GM12878 (cell line): ENCODE results near the gene RPL27A. TPM values are rescaled to one million over a fixed set of nuclear protein-coding genes. Genes with fewer than 3 reads are reported as not detected.

Experiments
- ATAC-seq: fragments of 200-7000 bp; cut with Tn5 transposase; 3 replicates; pipeline ENCODE4 v1.9.1; 2020; ENCODE audit warnings: mild to moderate bottlenecking, moderate library complexity
- BruUV-seq: library from RNA; stranded (reverse); fragments of 400-500 nt; replicated peaks from 2 replicates; lab custom pipeline; 2021; lab: Mats Ljungman, UMichigan
- CTCF ChIA-PET: fragments of 300-600 bp; sonication (Branson Sonifier 250); formaldehyde crosslinking; extraction: SDS; loops from one replicate; lab custom pipeline; 2021; ENCODE audit warnings: inconsistent platforms; lab: Yijun Ruan, JAX
- POLR2A ChIA-PET: fragments of 350-600 bp; formaldehyde crosslinking; extraction: SDS; loops from one replicate; lab custom pipeline; 2021; ENCODE audit warnings: inconsistent platforms; lab: Charles Lee
- RAD21 ChIA-PET: fragments of 300-600 bp; sonication (Branson Sonifier 250); formaldehyde crosslinking; loops from one replicate; lab custom pipeline; 2023; ENCODE audit warnings: antibody characterized with exemption; ENCODE audit not compliant: unreplicated experiment; lab: Charles Lee
- SMC1A ChIA-PET: fragments of 300-600 bp; sonication (Branson Sonifier 250); formaldehyde crosslinking; loops from one replicate; lab custom pipeline; 2023; ENCODE audit not compliant: unreplicated experiment, uncharacterized antibody; lab: Charles Lee
- DNase-seq: peaks from one replicate; pipeline ENCODE4 v3.0.0-alpha.2; 2011; ENCODE audit warnings: low read depth, low spot score
- FAIRE-seq: peaks from 3 replicates; lab custom pipeline; 2011; peaks lifted over from hg19 to GRCh38; lab: Jason Lieb, UNC
- H2AFZ ChIP-seq: 2 replicates; pipeline ENCODE4 v1.6.0; 2011; ENCODE audit warnings: low read depth, low read length, control low read depth; ENCODE audit not compliant: control insufficient read depth
- H3K27ac ChIP-seq: 2 replicates; pipeline ENCODE4 v1.5.1; 2011; ENCODE audit warnings: control low read depth; ENCODE audit not compliant: control insufficient read depth, insufficient read depth
- H3K27me3 ChIP-seq, 2 experiments: replicated peaks in 1 of 2; 2 replicates each; pipeline versions ENCODE4 v1.6.0 to v1.6.1; 2011; ENCODE audit warnings: low read length in 1 of 2; ENCODE audit not compliant: control insufficient read depth in 2 of 2, insufficient read depth in 2 of 2
- H3K36me3 ChIP-seq, 2 experiments: 2 replicates each; pipeline ENCODE4 v1.5.1; 2011; ENCODE audit warnings: low read length in 1 of 2; ENCODE audit not compliant: control insufficient read depth in 2 of 2, insufficient read depth in 2 of 2
- H3K4me1 ChIP-seq: 2 replicates; pipeline ENCODE4 v1.6.1; 2011; ENCODE audit warnings: mild to moderate bottlenecking, low read length, moderate library complexity, mixed read lengths; ENCODE audit not compliant: control insufficient read depth, insufficient read depth
- H3K4me2 ChIP-seq: 2 replicates; pipeline ENCODE4 v1.6.0; 2011; ENCODE audit warnings: control low read depth; ENCODE audit not compliant: control insufficient read depth, insufficient read depth
- H3K4me3 ChIP-seq: fragments of 200-600 bp; sonication (generic); 2 replicates; pipeline ENCODE4 v1.5.1; 2016
- H3K79me2 ChIP-seq: 2 replicates; pipeline ENCODE4 v1.6.0; 2011; ENCODE audit warnings: low read length; ENCODE audit not compliant: control insufficient read depth, insufficient read depth
- H3K9ac ChIP-seq: 2 replicates; pipeline ENCODE4 v1.8.0; 2011; ENCODE audit warnings: low read length, control low read depth, mixed read lengths; ENCODE audit not compliant: control insufficient read depth, insufficient read depth
- H3K9me3 ChIP-seq: replicated peaks from 3 replicates; pipeline ENCODE4 v1.5.1; 2011; ENCODE audit warnings: mild to moderate bottlenecking, low read length; ENCODE audit not compliant: control insufficient read depth, insufficient read depth
- H4K20me1 ChIP-seq: 2 replicates; pipeline ENCODE4 v1.6.0; 2011; ENCODE audit not compliant: control insufficient read depth, insufficient read depth
- DPF2 ChIP-seq: fragments of 450-650 bp; IDR thresholded peaks from 2 replicates; pipeline ENCODE4 v1.6.1; 2017; ENCODE audit warnings: mild to moderate bottlenecking
- E2F4 ChIP-seq: IDR thresholded peaks from 2 replicates; pipeline ENCODE4 v1.6.1; 2012; ENCODE audit warnings: low read depth, low read length, improper control_type of control experiment
- E2F8 ChIP-seq: fragments of 450-650 bp; IDR thresholded peaks from 2 replicates; pipeline ENCODE4 v1.6.1; 2018; ENCODE audit warnings: mild to moderate bottlenecking, low read depth, moderate library complexity; ENCODE audit not compliant: partially characterized antibody
- FOS ChIP-seq: IDR thresholded peaks from 3 replicates; pipeline ENCODE4 v1.6.1; 2011; ENCODE audit warnings: borderline replicate concordance; ENCODE audit not compliant: insufficient read length; ENCODE audit errors: extremely low read depth
- FOXM1 ChIP-seq: IDR thresholded peaks from 2 replicates; pipeline ENCODE4 v1.6.1; 2012; ENCODE audit warnings: low read depth, mild to moderate bottlenecking, inconsistent platforms, low read length, moderate library complexity
- IKZF1 ChIP-seq: fragments of 450-650 bp; conservative IDR thresholded peaks from 2 replicates; pipeline ENCODE4 v1.6.1; 2017; ENCODE audit warnings: antibody characterized with exemption, mild to moderate bottlenecking
- IKZF2 ChIP-seq, 2 experiments: fragments of 450-650 bp; IDR thresholded peaks; 2 replicates each; pipeline ENCODE4 v1.6.1; 2017; ENCODE audit warnings: mild to moderate bottlenecking in 2 of 2, moderate library complexity in 2 of 2
- NFXL1 ChIP-seq: fragments of 450-650 bp; IDR thresholded peaks from 2 replicates; pipeline ENCODE4 v1.6.1; 2017; ENCODE audit warnings: antibody characterized with exemption, mild to moderate bottlenecking, borderline replicate concordance
- REST ChIP-seq: IDR thresholded peaks from 2 replicates; pipeline ENCODE4 v1.6.1; 2012; ENCODE audit warnings: mild to moderate bottlenecking, low read depth, low read length
- SMARCA5 ChIP-seq: fragments of 450-650 bp; IDR thresholded peaks from 2 replicates; pipeline ENCODE4 v1.6.1; 2017; ENCODE audit warnings: mild to moderate bottlenecking
- YBX1 ChIP-seq: fragments of 450-650 bp; IDR thresholded peaks from 2 replicates; pipeline ENCODE4 v1.6.1; 2016; ENCODE audit warnings: antibody characterized with exemption
- WGBS: methylation state at CpG from one replicate; pipeline ENCODE4 v1.1.6; 2016; ENCODE audit warnings: low lambda C conversion rate; ENCODE audit not compliant: insufficient replicate concordance, insufficient coverage; ENCODE audit errors: missing lambda C conversion rate; 5-methylcytosine and 5-hydroxymethylcytosine counted together
- in situ Hi-C: fragments of 300-500 bp; cut with MboI; formaldehyde crosslinking; loops from 9 replicates; pipeline ENCODE4 v1.14.3; 2018; ENCODE audit warnings: mixed read lengths
- intact Hi-C: fragments of 100-400 bp; cut with micrococcal nuclease; formaldehyde crosslinking; loops from one replicate; pipeline ENCODE4 v1.14.2; 2022; ENCODE audit not compliant: unreplicated experiment
- polyA plus RNA-seq, 11 experiments: library from polyadenylated mRNA; depleted of rRNA in 4 of 11; unstranded in 6 of 11; stranded (reverse) in 5 of 11; fragments of >200 nt; fragmentation: Nextera tagmentation in 4 of 11; fragmentation: Illumina TruSeq in 1 of 11; extraction: Ambion mirVana in 4 of 11; extraction: Trizol in 1 of 11; gene quantifications; 1 replicate in 1 of 11; 2 replicates in 10 of 11; pipeline versions ENCODE4 v1.2.1 to v1.2.3, GENCODE V29; 2011 to 2016; ENCODE audit warnings: inconsistent platforms in 2 of 11, missing spikeins in 2 of 11, low read depth in 1 of 11
- total RNA-seq, 4 experiments: library from RNA; depleted of rRNA in 3 of 4; stranded (reverse); fragments of >200 nt in 3 of 4; fragmentation: Illumina TruSeq in 1 of 4; extraction: Trizol in 1 of 4; gene quantifications; 2 replicates each; pipeline versions ENCODE4 v1.2.1 to v1.2.3, GENCODE V29; 2013 to 2021

The RPL27A gene
- total and polyA plus RNA-seq, 10 of the 15 experiments (the other 5 are each of a cell fraction or from before 2014, with no cell fraction given) = 978 to 4,776 (median 1,959) TPM

GRCh38 chr11:8692417-8692816, 9.8 kb downstream of the RPL27A start:
- intact Hi-C loops = no loop called here
- Histone ChIP-seq H3K9ac (no peak overlapping the region), H4K20me1 (no peaks in the 10 kb centered on the region), H3K36me3 (peaks cover 0 to 10% of the 10 kb centered on the region in 2 experiments; a peak in 3 of 4 replicates)
- RAD21 ChIA-PET = no interaction called here
- POLR2A ChIA-PET = no interaction called here
- FAIRE-seq (no peak), DNase-seq (no peak), ATAC-seq (no peak)
- BruUV-seq = no TSS peak
- TF ChIP-seq E2F4 (no peak), FOS (no peak), REST (no peak), IKZF2 (IDR thresholded peaks at IDR 0.05) (no peak), NFXL1 (no peak), E2F8 (no peak), YBX1 (no peak), FOXM1 (no peak), SMARCA5 (no peak), IKZF1 (no peak), DPF2 (no peak)
- TF ChIP-seq, all 136 proteins: peak for 0
- H3K27me3 ChIP-seq = no peaks in the 10 kb centered on the region
- H3K4me2 ChIP-seq = no peak overlapping the region
- no peak overlapping the region for H3K27ac ChIP-seq
- H3K79me2 ChIP-seq = peaks cover 14% of the 10 kb centered on the region
- in situ Hi-C loops = no loop called here
- SMC1A ChIA-PET = no interaction called here
- CTCF ChIA-PET = no interaction called here
- WGBS = 62% methylated on average over 3 of the region's 3 CpGs
- no peaks in the 10 kb centered on the region for H3K9me3 ChIP-seq
- H3K4me3 ChIP-seq = no peak overlapping the region
- no peak overlapping the region for H2AFZ ChIP-seq
- H3K4me1 ChIP-seq = peaks cover 10% of the 10 kb centered on the region
